ENCODE results near the gene FRAS1. TPM values are rescaled to one million over a fixed set of nuclear protein-coding genes. Genes with fewer than 3 reads are reported as not detected.
A peak's percentile ranks its signal among the peaks of the same experiment; 100 is the strongest.
"Not testable (repeated sequence)": the region's sequence is repeated elsewhere in the genome, so short reads cannot be mapped to it uniquely, and the experiment has no call there.

FRAS1 gene
- total RNA-seq, 2 experiments from 2014 or later, result 0.05 to 0.22 TPM

GRCh38 chr4:78545275-78546246 is 488.4 kb downstream of the FRAS1 start:
- ChIA-PET POLR2A (no interaction called here), CTCF (no interaction called here)
- H3K36me3 Mint-ChIP-seq (ENCODE audit: low read depth), result no peaks in the 10 kb centered on the region
- peaks cover 11% of the 10 kb centered on the region for H3K27me3 Mint-ChIP-seq
- DNase-seq, result no peak
- H3K27ac Mint-ChIP-seq, result no peak overlapping the region
- H3K9me3 Mint-ChIP-seq, result no peaks in the 10 kb centered on the region
- TF ChIP-seq CTCF (IDR thresholded peaks at IDR 0.05), result no peak
- intact Hi-C loops (cut with micrococcal nuclease), result no loop called here
- H3K4me1 Mint-ChIP-seq (ENCODE audit: low read depth), result no peaks in the 10 kb centered on the region
- no peak overlapping the region for H3K4me3 Mint-ChIP-seq
- no peak for ATAC-seq

GRCh38 chr4:78547899-78548298 is 490.8 kb downstream of the FRAS1 start:
- H3K9me3 Mint-ChIP-seq; DNase-seq; ATAC-seq; CTCF ChIA-PET; intact Hi-C loops (cut with micrococcal nuclease); H3K27ac Mint-ChIP-seq; H3K36me3 Mint-ChIP-seq (ENCODE audit: low read depth); H3K4me3 Mint-ChIP-seq; POLR2A ChIA-PET; H3K4me1 Mint-ChIP-seq (ENCODE audit: low read depth): not testable (repeated sequence)
- H3K27me3 Mint-ChIP-seq, result peaks cover 27% of the 10 kb centered on the region

- H3K27ac Mint-ChIP-seq; H3K4me3 Mint-ChIP-seq; H3K4me1 Mint-ChIP-seq (ENCODE audit: low read depth); intact Hi-C loops (cut with micrococcal nuclease); CTCF ChIA-PET; H3K36me3 Mint-ChIP-seq (ENCODE audit: low read depth); DNase-seq; ATAC-seq; H3K9me3 Mint-ChIP-seq; POLR2A ChIA-PET: not testable (repeated sequence)
- H3K27me3 Mint-ChIP-seq, result peaks cover 33% of the 10 kb centered on the region
These were observed 491.8 kb downstream of the FRAS1 start for GRCh38 chr4:78548889-78549288.

- intact Hi-C loops (cut with micrococcal nuclease), result no loop called here
- Mint-ChIP-seq H3K36me3 (ENCODE audit: low read depth) (no peaks in the 10 kb centered on the region), H3K27ac (peak within 1 kb of the TSS; percentile 46), H3K27me3 (peaks cover 33% of the 10 kb centered on the region), H3K9me3 (no peaks in the 10 kb centered on the region), H3K4me1 (ENCODE audit: low read depth) (peaks cover 8% of the 10 kb centered on the region), H3K4me3 (peak within 1 kb of the TSS; percentile 70)
- TF ChIP-seq CTCF (IDR thresholded peaks at IDR 0.05), result no peak
- ATAC-seq (peak; percentile 60), DNase-seq (peak; percentile 36)
- POLR2A ChIA-PET, result no interaction called here
- CTCF ChIA-PET, result interaction anchor here (1.1 kb wide), 1 partner anchor 33 kb away, joined by 3 read pairs; no protein-coding TSS in a partner anchor
These were observed 494.6 kb downstream of the FRAS1 start, which contains the start of gene ANXA3 for GRCh38 chr4:78551420-78552351. Gene ANXA3 (plus strand): TSS chr4:78551770. CDS start chr4:78554474, 2,704 bp downstream.

GRCh38 chr4:78552389-78553042 is 495.4 kb downstream of the FRAS1 start:
- H3K36me3 Mint-ChIP-seq (ENCODE audit: low read depth), result no peaks in the 10 kb centered on the region
- POLR2A ChIA-PET, result no interaction called here
- peaks cover 33% of the 10 kb centered on the region for H3K27me3 Mint-ChIP-seq
- CTCF ChIA-PET, result no interaction called here
- peaks cover 8% of the 10 kb centered on the region for H3K4me1 Mint-ChIP-seq (ENCODE audit: low read depth)
- H3K4me3 Mint-ChIP-seq, result no peak overlapping the region
- ATAC-seq, result peak; percentile 30
- no peaks in the 10 kb centered on the region for H3K9me3 Mint-ChIP-seq
- intact Hi-C loops (cut with micrococcal nuclease), result no loop called here
- DNase-seq, result no peak
- TF ChIP-seq CTCF (IDR thresholded peaks at IDR 0.05), result no peak
- no peak overlapping the region for H3K27ac Mint-ChIP-seq

Data from activated CD8-positive, alpha-beta T cell treated with anti-CD3 and anti-CD28 coated beads for 36 hours (primary cell).